ENCODE measurements around the gene PDGFRB. TPM values are rescaled to one million over a fixed set of nuclear protein-coding genes. Genes with fewer than 3 reads are reported as not detected.

Gene PDGFRB
- total RNA-seq, 1 experiment from 2014 or later = 10.4 TPM

GRCh38 chr5:150131461-150131860, 24.2 kb downstream of the PDGFRB start:
- Histone ChIP-seq H3K27me3 (no peaks in the 10 kb centered on the region), H3K4me3 (no peak overlapping the region), H3K9me3 (no peaks in the 10 kb centered on the region), H3K36me3 (peaks cover 26% of the 10 kb centered on the region)
- DNase-seq = no peak

- Histone ChIP-seq H3K27me3 (no peaks in the 10 kb centered on the region), H3K4me3 (no peak overlapping the region), H3K9me3 (no peaks in the 10 kb centered on the region), H3K36me3 (peaks cover 28% of the 10 kb centered on the region)
- DNase-seq = no peak
Observed at GRCh38 chr5:150130493-150130922, 25.1 kb downstream of the PDGFRB start.

- Histone ChIP-seq H3K36me3 (peaks cover 31% of the 10 kb centered on the region), H3K27me3 (no peaks in the 10 kb centered on the region), H3K4me3 (no peak overlapping the region), H3K9me3 (no peaks in the 10 kb centered on the region)
- DNase-seq = peak; percentile 66
Observed at GRCh38 chr5:150129813-150130492, 25.7 kb downstream of the PDGFRB start.

- DNase-seq = no peak
- peaks cover 31% of the 10 kb centered on the region for H3K36me3 ChIP-seq
- no peak overlapping the region for H3K4me3 ChIP-seq
- no peaks in the 10 kb centered on the region for H3K27me3 ChIP-seq
- H3K9me3 ChIP-seq = no peaks in the 10 kb centered on the region
Observed at GRCh38 chr5:150129454-150129812, 26.2 kb downstream of the PDGFRB start.

GRCh38 chr5:150126921-150127265, 28.8 kb downstream of the PDGFRB start:
- H3K4me3 ChIP-seq = no peak overlapping the region
- peaks cover 38% of the 10 kb centered on the region for H3K36me3 ChIP-seq
- no peaks in the 10 kb centered on the region for H3K9me3 ChIP-seq
- no peaks in the 10 kb centered on the region for H3K27me3 ChIP-seq
- DNase-seq = no peak

- no peaks in the 10 kb centered on the region for H3K27me3 ChIP-seq
- peaks cover 40% of the 10 kb centered on the region for H3K36me3 ChIP-seq
- no peaks in the 10 kb centered on the region for H3K9me3 ChIP-seq
- H3K4me3 ChIP-seq = no peak overlapping the region
- DNase-seq = no peak
Observed at GRCh38 chr5:150126199-150126920, 29.3 kb downstream of the PDGFRB start.

- peaks cover 33% of the 10 kb centered on the region for H3K36me3 ChIP-seq
- DNase-seq = no peak
- no peak overlapping the region for H3K4me3 ChIP-seq
- H3K27me3 ChIP-seq = no peaks in the 10 kb centered on the region
- H3K9me3 ChIP-seq = no peaks in the 10 kb centered on the region
Observed at GRCh38 chr5:150125334-150125733, 30.3 kb downstream of the PDGFRB start.

- Histone ChIP-seq H3K36me3 (peaks cover 28% of the 10 kb centered on the region), H3K27me3 (no peaks in the 10 kb centered on the region), H3K9me3 (no peaks in the 10 kb centered on the region), H3K4me3 (no peak overlapping the region)
- DNase-seq = no peak
Observed at GRCh38 chr5:150124596-150124995, 31.0 kb downstream of the PDGFRB start.

GRCh38 chr5:150124111-150124557, 31.5 kb downstream of the PDGFRB start:
- H3K4me3 ChIP-seq = no peak overlapping the region
- peaks cover 26% of the 10 kb centered on the region for H3K36me3 ChIP-seq
- no peaks in the 10 kb centered on the region for H3K9me3 ChIP-seq
- no peaks in the 10 kb centered on the region for H3K27me3 ChIP-seq
- no peak for DNase-seq

- DNase-seq = no peak
- Histone ChIP-seq H3K36me3 (peaks cover 26% of the 10 kb centered on the region), H3K9me3 (no peaks in the 10 kb centered on the region), H3K4me3 (no peak overlapping the region), H3K27me3 (no peaks in the 10 kb centered on the region)
Observed at GRCh38 chr5:150123542-150123941, 32.1 kb downstream of the PDGFRB start.

- DNase-seq = no peak
- Histone ChIP-seq H3K9me3 (no peaks in the 10 kb centered on the region), H3K36me3 (peaks cover 28% of the 10 kb centered on the region), H3K27me3 (no peaks in the 10 kb centered on the region), H3K4me3 (no peak overlapping the region)
Observed at GRCh38 chr5:150122536-150123481, 32.8 kb downstream of the PDGFRB start.

- no peaks in the 10 kb centered on the region for H3K9me3 ChIP-seq
- H3K4me3 ChIP-seq = no peak overlapping the region
- H3K36me3 ChIP-seq = peaks cover 28% of the 10 kb centered on the region
- DNase-seq = peak; percentile 33
- H3K27me3 ChIP-seq = no peaks in the 10 kb centered on the region
Observed at GRCh38 chr5:150122158-150122510, 33.5 kb downstream of the PDGFRB start.

- no peak for DNase-seq
- Histone ChIP-seq H3K9me3 (no peaks in the 10 kb centered on the region), H3K36me3 (peaks cover 28% of the 10 kb centered on the region), H3K27me3 (no peaks in the 10 kb centered on the region), H3K4me3 (no peak overlapping the region)
Observed at GRCh38 chr5:150121448-150122157, 34.0 kb downstream of the PDGFRB start.

- no peaks in the 10 kb centered on the region for H3K27me3 ChIP-seq
- peaks cover 26% of the 10 kb centered on the region for H3K36me3 ChIP-seq
- no peaks in the 10 kb centered on the region for H3K9me3 ChIP-seq
- DNase-seq = no peak
- no peak overlapping the region for H3K4me3 ChIP-seq
Observed at GRCh38 chr5:150120617-150121447, 34.8 kb downstream of the PDGFRB start.

- no peak for DNase-seq
- no peak overlapping the region for H3K4me3 ChIP-seq
- no peaks in the 10 kb centered on the region for H3K27me3 ChIP-seq
- no peaks in the 10 kb centered on the region for H3K9me3 ChIP-seq
- peaks cover 20% of the 10 kb centered on the region for H3K36me3 ChIP-seq
Observed at GRCh38 chr5:150120062-150120441, 35.6 kb downstream of the PDGFRB start.

All from MG63 (cell line).